Transverse colon (tissue), 3 donors: ENCODE results near the gene RGS16.

Source experiments
- POLR2A ChIP-seq: fragments of 450-650 bp; IDR thresholded peaks from one replicate; pipeline ENCODE4 v1.6.1; 2016; ENCODE audit warnings: antibody characterized with exemption, mild to moderate bottlenecking, moderate library complexity
- TF ChIP-seq, protein P1 (sequence below), 5 experiments: fragments of 200-600 bp in 3 of 5; fragments of 450-650 bp in 2 of 5; sonication (generic) in 3 of 5; IDR thresholded peaks; 1 replicate in 2 of 5; 2 replicates in 3 of 5; pipeline ENCODE4 v1.5.1; 2016 to 2017; ENCODE audit warnings: antibody characterized with exemption in 5 of 5, inconsistent platforms in 3 of 5, mild to moderate bottlenecking in 2 of 5, moderate library complexity in 1 of 5

GRCh38 chr1:182627622-182628021, 23.4 kb upstream of the RGS16 start:
- TF ChIP-seq, protein P1, sequence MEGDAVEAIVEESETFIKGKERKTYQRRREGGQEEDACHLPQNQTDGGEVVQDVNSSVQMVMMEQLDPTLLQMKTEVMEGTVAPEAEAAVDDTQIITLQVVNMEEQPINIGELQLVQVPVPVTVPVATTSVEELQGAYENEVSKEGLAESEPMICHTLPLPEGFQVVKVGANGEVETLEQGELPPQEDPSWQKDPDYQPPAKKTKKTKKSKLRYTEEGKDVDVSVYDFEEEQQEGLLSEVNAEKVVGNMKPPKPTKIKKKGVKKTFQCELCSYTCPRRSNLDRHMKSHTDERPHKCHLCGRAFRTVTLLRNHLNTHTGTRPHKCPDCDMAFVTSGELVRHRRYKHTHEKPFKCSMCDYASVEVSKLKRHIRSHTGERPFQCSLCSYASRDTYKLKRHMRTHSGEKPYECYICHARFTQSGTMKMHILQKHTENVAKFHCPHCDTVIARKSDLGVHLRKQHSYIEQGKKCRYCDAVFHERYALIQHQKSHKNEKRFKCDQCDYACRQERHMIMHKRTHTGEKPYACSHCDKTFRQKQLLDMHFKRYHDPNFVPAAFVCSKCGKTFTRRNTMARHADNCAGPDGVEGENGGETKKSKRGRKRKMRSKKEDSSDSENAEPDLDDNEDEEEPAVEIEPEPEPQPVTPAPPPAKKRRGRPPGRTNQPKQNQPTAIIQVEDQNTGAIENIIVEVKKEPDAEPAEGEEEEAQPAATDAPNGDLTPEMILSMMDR (IDR thresholded peaks at IDR 0.05) = no peak
- TF ChIP-seq POLR2A = no peak
